K562 (cell line): Measurements from ENCODE around the gene RARRES1. TPM values are rescaled to one million over a fixed set of nuclear protein-coding genes. Genes with fewer than 3 reads are reported as not detected.

Source experiments
- ATAC-seq: fragments of 200-7000 bp; cut with Tn5 transposase; 3 replicates; pipeline ENCODE4 v1.9.1; 2020; ENCODE audit warnings: moderate library complexity
- BruUV-seq: library from RNA; stranded (reverse); fragments of 400-500 nt; replicated peaks from 2 replicates; lab custom pipeline; 2021; lab: Mats Ljungman, UMichigan
- CTCF ChIA-PET: fragments of 300-600 bp; formaldehyde crosslinking; extraction: SDS; loops from one replicate; lab custom pipeline; 2021; ENCODE audit warnings: low intra/inter-chr PET ratio; lab: Yijun Ruan, JAX
- POLR2A ChIA-PET: fragments of 300-600, 350-650 bp; sonication (Branson Sonifier 250); formaldehyde crosslinking; extraction: SDS; loops from one replicate; lab custom pipeline; 2021; ENCODE audit warnings: antibody characterized with exemption, inconsistent platforms; lab: Yijun Ruan, JAX
- DNase-seq, 4 experiments: peaks; one replicate each; pipeline versions ENCODE4 v3.0.0 to v3.0.0-alpha.2; 2011 to 2018; ENCODE audit warnings: low spot score in 3 of 4, mixed read lengths in 3 of 4; ENCODE audit errors: extremely low read depth in 1 of 4
- FAIRE-seq: peaks from 2 replicates; lab custom pipeline; 2011; peaks lifted over from hg19 to GRCh38; lab: Jason Lieb, UNC
- H2AFZ ChIP-seq: 2 replicates; pipeline ENCODE4 v1.6.0; 2011; ENCODE audit warnings: low read depth, low read length, control low read depth, inconsistent platforms
- H3K27ac ChIP-seq: fragments of 200-600 bp; 3 replicates; pipeline ENCODE4 v1.8.0; 2011; ENCODE audit warnings: low read depth, mild to moderate bottlenecking, control low read depth, inconsistent platforms, low read length, moderate library complexity, mixed read lengths; ENCODE audit errors: extremely low read depth
- H3K27me3 ChIP-seq, 2 experiments: fragments of 300-600 bp in 1 of 2; 2 replicates in 1 of 2; 3 replicates in 1 of 2; pipeline versions ENCODE4 v1.6.0 to v1.8.0; 2011; ENCODE audit warnings: inconsistent platforms in 2 of 2, low read length in 2 of 2, mild to moderate bottlenecking in 1 of 2, mixed read lengths in 1 of 2, moderate library complexity in 1 of 2; ENCODE audit not compliant: control insufficient read depth in 2 of 2, insufficient read depth in 2 of 2
- H3K36me3 ChIP-seq: fragments of 300-600 bp; 3 replicates; pipeline ENCODE4 v1.8.0; 2011; ENCODE audit warnings: mild to moderate bottlenecking, low read length, inconsistent platforms; ENCODE audit not compliant: control insufficient read depth, insufficient read depth
- H3K4me1 ChIP-seq, 2 experiments: fragments of 200-600 bp in 1 of 2; replicated peaks in 1 of 2; 2 replicates in 1 of 2; 3 replicates in 1 of 2; pipeline versions ENCODE4 v1.5.1 to v1.8.0; 2011; ENCODE audit warnings: inconsistent platforms in 2 of 2, low read length in 2 of 2, mild to moderate bottlenecking in 1 of 2, mixed read lengths in 1 of 2, moderate library complexity in 1 of 2; ENCODE audit not compliant: control insufficient read depth in 2 of 2, insufficient read depth in 2 of 2
- H3K4me2 ChIP-seq: 2 replicates; pipeline ENCODE4 v1.6.1; 2011; ENCODE audit warnings: low read length, control low read depth, inconsistent platforms, mixed read lengths; ENCODE audit not compliant: insufficient read depth
- H3K4me3 ChIP-seq: fragments of 200-600 bp; sonication (generic), shearing (Covaris generic); 2 replicates; pipeline ENCODE4 v1.5.1; 2016; ENCODE audit warnings: control low read depth, inconsistent platforms
- H3K79me2 ChIP-seq: fragments of 200-600 bp; 3 replicates; pipeline ENCODE4 v1.8.0; 2011; ENCODE audit warnings: low read length, inconsistent platforms; ENCODE audit not compliant: control insufficient read depth, insufficient read depth
- H3K9ac ChIP-seq, 2 experiments: 2 replicates each; pipeline versions ENCODE4 v1.6.0 to v1.6.1; 2011; ENCODE audit warnings: low read depth in 2 of 2, low read length in 2 of 2, control low read depth in 1 of 2, inconsistent platforms in 1 of 2, mild to moderate bottlenecking in 1 of 2, mixed read lengths in 1 of 2; ENCODE audit not compliant: insufficient read depth in 1 of 2
- H3K9me1 ChIP-seq: one replicate; pipeline ENCODE4 v1.6.0; 2011; ENCODE audit warnings: inconsistent platforms, mild to moderate bottlenecking, low read length, moderate library complexity; ENCODE audit not compliant: control insufficient read depth, insufficient read depth
- H3K9me3 ChIP-seq: replicated peaks from 2 replicates; pipeline ENCODE4 v1.5.1; 2011; ENCODE audit warnings: low read depth, low read length, inconsistent platforms; ENCODE audit not compliant: control insufficient read depth, insufficient read depth
- H4K20me1 ChIP-seq: replicated peaks from 2 replicates; pipeline ENCODE4 v1.6.1; 2011; ENCODE audit warnings: low read length, inconsistent platforms, mixed read lengths; ENCODE audit not compliant: control insufficient read depth, insufficient read depth
- ARHGAP35 ChIP-seq: fragments of 450-650 bp; IDR thresholded peaks from 2 replicates; pipeline ENCODE4 v1.6.1; 2018; ENCODE audit not compliant: partially characterized antibody
- ARID1B ChIP-seq: fragments of 450-650 bp; IDR thresholded peaks from 2 replicates; pipeline ENCODE4 v1.6.1; 2016; ENCODE audit warnings: antibody characterized with exemption, mild to moderate bottlenecking, inconsistent platforms
- CBX1 ChIP-seq: sonication (generic); IDR thresholded peaks from 2 replicates; pipeline ENCODE4 v1.6.1; 2016; ENCODE audit warnings: antibody characterized with exemption, low read depth, mild to moderate bottlenecking
- ETV5 ChIP-seq: sonication (generic); formaldehyde crosslinking; IDR thresholded peaks from 2 replicates; pipeline ENCODE4 v1.4.0; 2020; ENCODE audit warnings: low read depth, mild to moderate bottlenecking, missing genetic modification reagents
- HDAC8 ChIP-seq: fragments of 450-650 bp; IDR thresholded peaks from 2 replicates; pipeline ENCODE4 v1.6.1; 2016; ENCODE audit warnings: mild to moderate bottlenecking, missing genetic modification characterization, moderate library complexity, missing compliant biosample characterization
- HNRNPL ChIP-seq: fragments of 200-400 bp; formaldehyde crosslinking; IDR thresholded peaks from 2 replicates; pipeline ENCODE4 v1.6.1; 2017; ENCODE audit warnings: low read depth, mild to moderate bottlenecking, low read length
- KLF1 ChIP-seq: fragments of 450-650 bp; IDR thresholded peaks from 2 replicates; pipeline ENCODE4 v1.6.1; 2016; ENCODE audit warnings: missing genetic modification characterization, missing compliant biosample characterization
- MCM3 ChIP-seq: fragments of 450-650 bp; IDR thresholded peaks from 2 replicates; pipeline ENCODE4 v1.6.1; 2016
- MTF1 ChIP-seq: fragments of 250-450 bp; sonication (Bioruptor Pico); IDR thresholded peaks from 2 replicates; pipeline ENCODE4 v1.9.0; 2021; ENCODE audit warnings: moderate library complexity, mild to moderate bottlenecking, inconsistent platforms, borderline replicate concordance
- NCOA4 ChIP-seq: fragments of 450-650 bp; IDR thresholded peaks from 2 replicates; pipeline ENCODE4 v1.6.1; 2018; ENCODE audit warnings: mild to moderate bottlenecking; ENCODE audit not compliant: partially characterized antibody
- PHF20 ChIP-seq: fragments of 450-650 bp; IDR thresholded peaks from 2 replicates; pipeline ENCODE4 v1.6.1; 2018; ENCODE audit not compliant: partially characterized antibody
- TAL1 ChIP-seq: fragments of 450-650 bp; IDR thresholded peaks from 2 replicates; pipeline ENCODE4 v1.6.1; 2016; ENCODE audit warnings: mild to moderate bottlenecking
- USF2 ChIP-seq: sonication (generic); formaldehyde crosslinking; IDR thresholded peaks from 2 replicates; pipeline ENCODE4 v1.5.0; 2020; ENCODE audit warnings: missing genetic modification reagents
- ZBTB33 ChIP-seq: sonication (generic); formaldehyde crosslinking; IDR thresholded peaks from 2 replicates; pipeline ENCODE4 v1.8.1; 2023; ENCODE audit warnings: mild to moderate bottlenecking, missing genetic modification reagents
- WGBS: fragments of 100-300 bp; shearing (Covaris generic); methylation state at CpG from one replicate; pipeline ENCODE4 v1.1.6; 2016; ENCODE audit warnings: low coverage, mixed read lengths; ENCODE audit not compliant: insufficient coverage; ENCODE audit errors: missing lambda C conversion rate; 5-methylcytosine and 5-hydroxymethylcytosine counted together
- in situ Hi-C: fragments of 300-500 bp; cut with MboI; formaldehyde crosslinking; loops from 4 replicates; pipeline ENCODE4 v1.15.0; 2018; ENCODE audit warnings: inconsistent platforms, mixed read lengths
- intact Hi-C: fragments of 100-400 bp; cut with micrococcal nuclease; formaldehyde crosslinking; loops from 2 replicates; pipeline ENCODE4 v1.14.2; 2022
- polyA plus RNA-seq, 8 experiments: library from polyadenylated mRNA; depleted of rRNA in 4 of 8; stranded (reverse) in 5 of 8; unstranded in 3 of 8; fragments of >200 nt; fragmentation: Nextera tagmentation in 2 of 8; fragmentation: Illumina TruSeq in 1 of 8; extraction: Ambion mirVana in 2 of 8; extraction: Trizol in 1 of 8; gene quantifications; 2 replicates each; pipeline versions ENCODE4 v1.2.1 to v1.2.3, GENCODE V29; 2011 to 2014; ENCODE audit warnings: inconsistent platforms in 1 of 8, missing spikeins in 1 of 8
- total RNA-seq, 7 experiments: library from RNA; depleted of rRNA in 6 of 7; stranded (reverse); fragments of >200 nt in 6 of 7; fragmentation: Illumina TruSeq in 2 of 7; extraction: Trizol in 2 of 7; gene quantifications; 2 replicates each; pipeline versions ENCODE4 v1.2.1 to v1.2.3, GENCODE V29; 2011 to 2021; ENCODE audit warnings: low replicate concordance in 1 of 7
- TF ChIP-seq, protein P1 (sequence below): fragments of 250-450 bp; sonication (Bioruptor Pico); IDR thresholded peaks from 2 replicates; pipeline ENCODE4 v1.8.0; 2022; ENCODE audit warnings: inconsistent platforms, mild to moderate bottlenecking, moderate library complexity, borderline replicate concordance

The RARRES1 gene
- total and polyA plus RNA-seq, 9 of the 15 experiments (the other 6 are each of a cell fraction or from before 2014, with no cell fraction given), result not detected

- no peak for FAIRE-seq
- Histone ChIP-seq H3K36me3 (peaks cover 39% of the 10 kb centered on the region), H3K27ac (no peak overlapping the region), H3K4me2 (no peak overlapping the region; the same call in 1 of the 2 replicates), H3K4me1 (peaks cover 28 to 35% of the 10 kb centered on the region in 2 experiments; a peak in 4 of 5 replicates), H3K9me1 (no peaks in the 10 kb centered on the region), H3K4me3 (no peak overlapping the region), H3K27me3 (no peaks in the 10 kb centered on the region), H4K20me1 (no peaks in the 10 kb centered on the region), H3K9ac (no peak overlapping the region), H3K79me2 (peaks cover 8% of the 10 kb centered on the region; the same call in 2 of the 3 replicates), H3K9me3 (peaks cover 9% of the 10 kb centered on the region), H2AFZ (no peak overlapping the region)
- no peak for ATAC-seq
- 33% methylated on average over 5 of the region's 5 CpGs for WGBS
- TF ChIP-seq, protein P1, sequence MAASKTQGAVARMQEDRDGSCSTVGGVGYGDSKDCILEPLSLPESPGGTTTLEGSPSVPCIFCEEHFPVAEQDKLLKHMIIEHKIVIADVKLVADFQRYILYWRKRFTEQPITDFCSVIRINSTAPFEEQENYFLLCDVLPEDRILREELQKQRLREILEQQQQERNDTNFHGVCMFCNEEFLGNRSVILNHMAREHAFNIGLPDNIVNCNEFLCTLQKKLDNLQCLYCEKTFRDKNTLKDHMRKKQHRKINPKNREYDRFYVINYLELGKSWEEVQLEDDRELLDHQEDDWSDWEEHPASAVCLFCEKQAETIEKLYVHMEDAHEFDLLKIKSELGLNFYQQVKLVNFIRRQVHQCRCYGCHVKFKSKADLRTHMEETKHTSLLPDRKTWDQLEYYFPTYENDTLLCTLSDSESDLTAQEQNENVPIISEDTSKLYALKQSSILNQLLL (CRISPR knock-in tag), result no peak
- TF ChIP-seq ETV5 (no peak), HDAC8 (tag) (no peak), USF2 (CRISPR knock-in tag) (no peak), ZBTB33 (CRISPR knock-in tag) (no peak), TAL1 (no peak), ARHGAP35 (no peak), HNRNPL (no peak), ARID1B (no peak), KLF1 (tag) (no peak), MTF1 (CRISPR knock-in tag) (no peak), MCM3 (no peak), CBX1 (no peak), NCOA4 (no peak), PHF20 (no peak)
- in situ Hi-C loops (no loop called here), intact Hi-C loops (no loop called here)
- no TSS peak for BruUV-seq
- ChIA-PET CTCF (no interaction called here), POLR2A (no interaction called here)
- no peak for DNase-seq
Observed at GRCh38 chr3:158749526-158749925, 17.3 kb upstream of the RARRES1 start.
